Panc1 (cell line): ENCODE results near the gene KANK4. TPM values are rescaled to one million over a fixed set of nuclear protein-coding genes. Genes with fewer than 3 reads are reported as not detected.

Experiments
- ATAC-seq: fragments of 200-7000 bp; cut with Tn5 transposase; 2 replicates; pipeline ENCODE4 v1.9.1; 2020; ENCODE audit warnings: mild to moderate bottlenecking, moderate library complexity
- BruUV-seq: library from RNA; stranded (reverse); fragments of 400-500 nt; replicated peaks from 2 replicates; lab custom pipeline; 2021; lab: Mats Ljungman, UMichigan
- CTCF ChIA-PET: fragments of 300-600 bp; sonication (Branson Sonifier 250); formaldehyde crosslinking; loops from one replicate; lab custom pipeline; 2022; ENCODE audit warnings: antibody characterized with exemption; lab: Charles Lee
- POLR2A ChIA-PET: fragments of 300-600 bp; sonication (Branson Sonifier 250); formaldehyde crosslinking; loops from one replicate; lab custom pipeline; 2022; ENCODE audit warnings: antibody characterized with exemption; lab: Charles Lee
- DNase-seq: peaks from one replicate; pipeline ENCODE4 v3.0.0-alpha.2; 2010; ENCODE audit warnings: low read depth, low spot score
- H3K27ac ChIP-seq: 2 replicates; pipeline ENCODE4 v1.5.1; 2011; ENCODE audit warnings: mild to moderate bottlenecking, low read length, inconsistent platforms
- H3K27me3 ChIP-seq: fragments of 200-500 bp; sonication (Bioruptor generic); 2 replicates; pipeline ENCODE4 v1.6.0; 2014; ENCODE audit warnings: low read length, inconsistent platforms; ENCODE audit not compliant: control insufficient read depth, insufficient read depth
- H3K36me3 ChIP-seq: fragments of 200-500 bp; sonication (Bioruptor generic); 2 replicates; pipeline ENCODE4 v1.5.1; 2014; ENCODE audit warnings: inconsistent platforms, mild to moderate bottlenecking, low read length, moderate library complexity; ENCODE audit not compliant: control insufficient read depth, insufficient read depth
- H3K4me1 ChIP-seq: 2 replicates; pipeline ENCODE4 v1.5.1; 2011; ENCODE audit warnings: inconsistent platforms, mild to moderate bottlenecking, low read length, moderate library complexity; ENCODE audit not compliant: control insufficient read depth, insufficient read depth
- H3K4me3 ChIP-seq, 2 experiments: 2 replicates each; pipeline ENCODE4 v1.5.1; 2011 to 2012; ENCODE audit warnings: low read depth in 2 of 2, low read length in 2 of 2, mild to moderate bottlenecking in 2 of 2, inconsistent platforms in 1 of 2, moderate library complexity in 1 of 2
- H3K9me3 ChIP-seq: fragments of 200-500 bp; sonication (Bioruptor generic); 2 replicates; pipeline ENCODE4 v1.5.1; 2014; ENCODE audit warnings: low read depth, mild to moderate bottlenecking, inconsistent platforms, low read length, moderate library complexity; ENCODE audit not compliant: control insufficient read depth, insufficient read depth
- POLR2AphosphoS5 ChIP-seq: IDR thresholded peaks from 2 replicates; pipeline ENCODE4 v1.6.1; 2012; ENCODE audit warnings: mild to moderate bottlenecking, low read depth, low read length, moderate library complexity
- SIN3A ChIP-seq: IDR thresholded peaks from 2 replicates; pipeline ENCODE4 v1.6.1; 2012; ENCODE audit warnings: low read depth, mild to moderate bottlenecking, low read length, moderate library complexity, borderline replicate concordance; ENCODE audit not compliant: insufficient read depth
- TCF7L2 ChIP-seq: IDR thresholded peaks from 2 replicates; pipeline ENCODE4 v1.6.1; 2011; ENCODE audit warnings: mild to moderate bottlenecking, low read depth, low read length, inconsistent platforms
- in situ Hi-C: cut with HindIII; loops from 2 replicates; pipeline ENCODE4 v1.10.0; 2016; ENCODE audit warnings: low sequenced_read_pairs, low pct_unique_long_range_greater_than_20kb
- intact Hi-C: fragments of 100-400 bp; cut with micrococcal nuclease; formaldehyde crosslinking; loops from one replicate; pipeline ENCODE4 v1.10.0; 2022; ENCODE audit not compliant: unreplicated experiment
- total RNA-seq: library from RNA; stranded (reverse); gene quantifications from one replicate; pipeline ENCODE4 v1.2.1, GENCODE V29; 2021; ENCODE audit not compliant: unreplicated experiment
- TF ChIP-seq, protein P1 (sequence below): fragments of 450-650 bp; IDR thresholded peaks from 2 replicates; pipeline ENCODE4 v1.5.1; 2017; ENCODE audit warnings: mild to moderate bottlenecking
- TF ChIP-seq, protein P2 (sequence below), 2 experiments: IDR thresholded peaks; 2 replicates each; pipeline ENCODE4 v1.6.1; 2011 to 2012; ENCODE audit warnings: low read depth in 2 of 2, control low read depth in 1 of 2, low read length in 1 of 2, mild to moderate bottlenecking in 1 of 2, moderate library complexity in 1 of 2; ENCODE audit not compliant: insufficient read depth in 1 of 2

The KANK4 gene
- total RNA-seq, 1 experiment from 2014 or later: 0.18 TPM

DNA sequence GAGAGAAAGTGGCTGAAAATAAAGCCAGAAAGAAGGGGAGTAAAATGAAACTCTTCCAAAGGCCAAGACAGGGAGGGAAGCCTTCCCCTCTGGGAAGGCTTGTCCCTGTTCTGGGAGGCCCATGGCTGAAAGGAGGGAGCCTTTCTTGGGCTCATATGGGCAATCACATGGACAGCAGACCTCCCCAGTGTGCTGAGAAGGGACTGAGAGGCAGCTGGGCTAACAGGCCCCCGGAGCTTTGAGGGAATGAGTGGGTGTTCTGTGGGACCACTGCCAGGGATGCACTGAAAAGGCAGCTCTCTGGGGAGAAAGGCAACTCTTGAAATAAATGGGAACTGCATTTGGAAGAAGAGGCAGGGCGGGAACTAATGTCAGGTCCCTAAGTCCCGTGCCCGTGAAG lies 39.1 kb downstream of the KANK4 start:
- DNase-seq: no peak
- TF ChIP-seq POLR2AphosphoS5 (no peak), TCF7L2 (no peak), SIN3A (no peak)
- TF ChIP-seq, protein P1, sequence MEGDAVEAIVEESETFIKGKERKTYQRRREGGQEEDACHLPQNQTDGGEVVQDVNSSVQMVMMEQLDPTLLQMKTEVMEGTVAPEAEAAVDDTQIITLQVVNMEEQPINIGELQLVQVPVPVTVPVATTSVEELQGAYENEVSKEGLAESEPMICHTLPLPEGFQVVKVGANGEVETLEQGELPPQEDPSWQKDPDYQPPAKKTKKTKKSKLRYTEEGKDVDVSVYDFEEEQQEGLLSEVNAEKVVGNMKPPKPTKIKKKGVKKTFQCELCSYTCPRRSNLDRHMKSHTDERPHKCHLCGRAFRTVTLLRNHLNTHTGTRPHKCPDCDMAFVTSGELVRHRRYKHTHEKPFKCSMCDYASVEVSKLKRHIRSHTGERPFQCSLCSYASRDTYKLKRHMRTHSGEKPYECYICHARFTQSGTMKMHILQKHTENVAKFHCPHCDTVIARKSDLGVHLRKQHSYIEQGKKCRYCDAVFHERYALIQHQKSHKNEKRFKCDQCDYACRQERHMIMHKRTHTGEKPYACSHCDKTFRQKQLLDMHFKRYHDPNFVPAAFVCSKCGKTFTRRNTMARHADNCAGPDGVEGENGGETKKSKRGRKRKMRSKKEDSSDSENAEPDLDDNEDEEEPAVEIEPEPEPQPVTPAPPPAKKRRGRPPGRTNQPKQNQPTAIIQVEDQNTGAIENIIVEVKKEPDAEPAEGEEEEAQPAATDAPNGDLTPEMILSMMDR: no peak
- TF ChIP-seq, protein P2, sequence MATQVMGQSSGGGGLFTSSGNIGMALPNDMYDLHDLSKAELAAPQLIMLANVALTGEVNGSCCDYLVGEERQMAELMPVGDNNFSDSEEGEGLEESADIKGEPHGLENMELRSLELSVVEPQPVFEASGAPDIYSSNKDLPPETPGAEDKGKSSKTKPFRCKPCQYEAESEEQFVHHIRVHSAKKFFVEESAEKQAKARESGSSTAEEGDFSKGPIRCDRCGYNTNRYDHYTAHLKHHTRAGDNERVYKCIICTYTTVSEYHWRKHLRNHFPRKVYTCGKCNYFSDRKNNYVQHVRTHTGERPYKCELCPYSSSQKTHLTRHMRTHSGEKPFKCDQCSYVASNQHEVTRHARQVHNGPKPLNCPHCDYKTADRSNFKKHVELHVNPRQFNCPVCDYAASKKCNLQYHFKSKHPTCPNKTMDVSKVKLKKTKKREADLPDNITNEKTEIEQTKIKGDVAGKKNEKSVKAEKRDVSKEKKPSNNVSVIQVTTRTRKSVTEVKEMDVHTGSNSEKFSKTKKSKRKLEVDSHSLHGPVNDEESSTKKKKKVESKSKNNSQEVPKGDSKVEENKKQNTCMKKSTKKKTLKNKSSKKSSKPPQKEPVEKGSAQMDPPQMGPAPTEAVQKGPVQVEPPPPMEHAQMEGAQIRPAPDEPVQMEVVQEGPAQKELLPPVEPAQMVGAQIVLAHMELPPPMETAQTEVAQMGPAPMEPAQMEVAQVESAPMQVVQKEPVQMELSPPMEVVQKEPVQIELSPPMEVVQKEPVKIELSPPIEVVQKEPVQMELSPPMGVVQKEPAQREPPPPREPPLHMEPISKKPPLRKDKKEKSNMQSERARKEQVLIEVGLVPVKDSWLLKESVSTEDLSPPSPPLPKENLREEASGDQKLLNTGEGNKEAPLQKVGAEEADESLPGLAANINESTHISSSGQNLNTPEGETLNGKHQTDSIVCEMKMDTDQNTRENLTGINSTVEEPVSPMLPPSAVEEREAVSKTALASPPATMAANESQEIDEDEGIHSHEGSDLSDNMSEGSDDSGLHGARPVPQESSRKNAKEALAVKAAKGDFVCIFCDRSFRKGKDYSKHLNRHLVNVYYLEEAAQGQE (IDR thresholded peaks at IDR 0.05; ENCODE audit: insufficient read depth in 1 of 2, low read depth in 2 of 2, low read length in 1 of 2): no peak
- no TSS peak for BruUV-seq
- ChIA-PET CTCF (no interaction called here), POLR2A (no interaction called here)
- Histone ChIP-seq H3K4me3 (no peak overlapping the region), H3K27ac (no peak overlapping the region), H3K36me3 (no peaks in the 10 kb centered on the region), H3K9me3 (no peaks in the 10 kb centered on the region), H3K4me1 (no peaks in the 10 kb centered on the region), H3K27me3 (peaks cover 6% of the 10 kb centered on the region)
- intact Hi-C loops: no loop called here
- in situ Hi-C loops: no loop called here
- no peak for ATAC-seq

DNA sequence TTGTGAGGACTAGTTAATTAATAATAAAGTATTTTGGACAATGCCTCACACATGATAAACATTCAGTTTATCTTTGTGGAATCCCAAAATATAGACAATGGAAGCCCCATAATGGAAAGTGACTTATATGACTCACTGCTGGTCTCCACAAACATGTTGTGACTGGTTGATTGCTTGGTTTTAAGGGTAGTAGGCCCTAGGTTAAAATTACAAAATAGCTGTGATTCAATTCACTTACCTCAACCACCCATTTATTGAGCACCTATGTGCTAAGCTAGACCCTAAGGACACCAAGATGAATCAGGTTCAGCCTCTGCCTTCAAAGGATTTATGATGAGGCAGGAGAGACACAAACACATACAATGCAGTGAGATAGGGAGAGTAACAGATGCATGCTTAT lies 42.4 kb downstream of the KANK4 start:
- BruUV-seq: no TSS peak
- H3K4me3 ChIP-seq: no peak overlapping the region
- intact Hi-C loops: no loop called here
- TF ChIP-seq, protein P1: no peak
- TF ChIP-seq TCF7L2 (no peak), POLR2AphosphoS5 (no peak), SIN3A (no peak)
- TF ChIP-seq, protein P2 (IDR thresholded peaks at IDR 0.05; ENCODE audit: insufficient read depth in 1 of 2, low read depth in 2 of 2, low read length in 1 of 2): no peak
- no peak overlapping the region for H3K27ac ChIP-seq
- peaks cover 3% of the 10 kb centered on the region; the same call in 1 of the 2 replicates for H3K27me3 ChIP-seq
- POLR2A ChIA-PET: interaction anchor here (0.6 kb wide), 1 partner anchor 60 kb away, joined by 4 read pairs; no protein-coding TSS in a partner anchor
- in situ Hi-C loops: no loop called here
- no peaks in the 10 kb centered on the region for H3K36me3 ChIP-seq
- DNase-seq (no peak), ATAC-seq (no peak)
- no peaks in the 10 kb centered on the region for H3K4me1 ChIP-seq
- CTCF ChIA-PET: no interaction called here
- H3K9me3 ChIP-seq: no peaks in the 10 kb centered on the region
